Peyer's patch (tissue), 4 donors: ENCODE results near the gene GUCY2D. TPM values are rescaled to one million over a fixed set of nuclear protein-coding genes. Genes with fewer than 3 reads are reported as not detected.

Experiments used
- DNase-seq, 3 donors: peaks; one replicate each; pipeline ENCODE4 v3.0.0-alpha.2; 2017 to 2019
- H3K27ac ChIP-seq, 4 donors: fragments of 200-600 bp; sonication (generic); one replicate each; pipeline ENCODE4 v1.5.1; 2016 to 2019
- H3K27me3 ChIP-seq, 2 donors: fragments of 200-600 bp; sonication (generic); one replicate each; pipeline ENCODE4 v1.5.1; 2019
- H3K36me3 ChIP-seq, 3 donors: fragments of 200-600 bp; sonication (generic); one replicate each; pipeline ENCODE4 v1.5.1; 2016 to 2019
- H3K4me1 ChIP-seq, 4 donors: fragments of 200-600 bp; sonication (generic); one replicate each; pipeline ENCODE4 v1.5.1; 2016 to 2019
- H3K4me3 ChIP-seq, 4 donors: fragments of 200-600 bp; sonication (generic); 1 replicate in 3 of 4; 2 replicates in 1 of 4; pipeline ENCODE4 v1.5.1; 2016 to 2019; ENCODE audit warnings: mild to moderate bottlenecking in 1 of 4
- H3K9me3 ChIP-seq, 4 donors: fragments of 200-600 bp; sonication (generic); one replicate each; pipeline ENCODE4 v1.5.1; 2016 to 2019; ENCODE audit warnings: mild to moderate bottlenecking in 1 of 4
- POLR2A ChIP-seq, 2 donors: fragments of 450-650 bp; IDR thresholded peaks; one replicate each; pipeline ENCODE4 v1.5.1; 2017; ENCODE audit warnings: antibody characterized with exemption in 2 of 2, mild to moderate bottlenecking in 2 of 2, moderate library complexity in 2 of 2
- total RNA-seq, 4 donors: library from RNA; depleted of rRNA; stranded (reverse); fragments of >200 nt; gene quantifications; one replicate each; pipeline ENCODE4 v1.1.0, GENCODE V29; 2016
- TF ChIP-seq, protein P1 (sequence below), 6 experiments: fragments of 450-650 bp in 4 of 6; fragments of 200-600 bp in 2 of 6; sonication (generic) in 1 of 6; IDR thresholded peaks; one replicate each; pipeline ENCODE4 v1.5.1; 2017 to 2019; ENCODE audit warnings: antibody characterized with exemption in 6 of 6, mild to moderate bottlenecking in 3 of 6, moderate library complexity in 1 of 6

Gene GUCY2D
- total RNA-seq, 4 donors from 2014 or later: not detected

DNA sequence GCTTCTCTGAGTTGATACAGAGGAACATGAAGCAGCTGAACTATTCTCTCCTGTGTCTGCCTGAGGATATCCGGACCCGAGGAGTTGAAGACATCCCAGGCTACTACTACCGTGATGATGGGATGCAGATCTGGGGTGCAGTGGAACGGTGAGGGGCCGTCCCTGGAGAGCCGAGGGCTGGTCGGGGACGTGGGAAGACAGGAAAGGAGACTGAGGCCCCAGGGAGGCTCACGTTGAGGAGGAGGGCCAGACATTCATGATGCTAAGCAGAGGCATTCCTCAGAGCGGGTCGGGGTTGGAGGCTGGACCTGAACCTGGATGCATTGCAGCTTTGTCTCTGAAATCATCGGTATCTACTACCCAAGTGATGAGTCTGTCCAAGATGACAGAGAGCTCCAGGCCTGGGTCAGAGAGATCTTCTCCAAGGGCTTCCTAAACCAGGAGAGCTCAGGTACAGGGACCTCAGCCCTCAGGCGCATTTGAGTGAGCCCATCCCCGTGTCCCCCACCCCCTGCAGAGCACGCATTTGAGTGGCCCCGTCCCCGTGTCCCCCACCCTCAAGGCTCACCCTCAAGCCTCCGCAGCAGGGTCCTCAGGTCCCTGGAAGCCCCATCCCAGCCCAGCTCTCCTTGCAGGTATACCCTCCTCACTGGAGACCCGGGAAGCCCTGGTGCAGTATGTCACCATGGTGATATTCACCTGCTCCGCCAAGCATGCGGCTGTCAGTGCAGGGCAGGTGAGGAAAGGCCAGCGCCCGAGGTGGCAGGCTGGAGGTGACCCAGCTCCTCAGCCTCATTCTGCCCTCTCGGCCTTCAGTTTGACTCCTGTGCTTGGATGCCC lies 44.7 kb downstream of the GUCY2D start:
- no peak overlapping the region for H3K27ac ChIP-seq

DNA sequence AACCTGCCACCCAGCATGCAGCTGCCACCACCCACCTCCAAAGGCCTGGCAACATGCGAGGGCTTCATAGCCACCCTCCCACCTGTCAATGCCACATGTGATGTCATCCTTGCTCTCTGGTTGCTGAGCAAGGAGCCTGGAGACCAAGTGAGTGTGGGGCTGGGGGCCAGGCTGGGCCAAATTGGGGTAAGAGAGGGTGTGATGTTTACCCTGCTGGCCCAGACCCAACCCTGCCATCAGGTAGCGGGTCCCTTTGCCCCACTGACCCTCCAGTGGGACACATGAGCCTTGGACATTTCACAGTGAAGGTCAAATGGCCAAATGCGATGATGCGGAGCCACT lies 45.3 kb downstream of the GUCY2D start:
- Histone ChIP-seq H3K27me3 (no peaks in the 10 kb centered on the region), H3K4me3 (no peak overlapping the region), H3K36me3 (no peaks in the 10 kb centered on the region), H3K4me1 (no peaks in the 10 kb centered on the region), H3K9me3 (no peaks in the 10 kb centered on the region), H3K27ac (no peak overlapping the region)
- no peak for DNase-seq
- TF ChIP-seq, protein P1, sequence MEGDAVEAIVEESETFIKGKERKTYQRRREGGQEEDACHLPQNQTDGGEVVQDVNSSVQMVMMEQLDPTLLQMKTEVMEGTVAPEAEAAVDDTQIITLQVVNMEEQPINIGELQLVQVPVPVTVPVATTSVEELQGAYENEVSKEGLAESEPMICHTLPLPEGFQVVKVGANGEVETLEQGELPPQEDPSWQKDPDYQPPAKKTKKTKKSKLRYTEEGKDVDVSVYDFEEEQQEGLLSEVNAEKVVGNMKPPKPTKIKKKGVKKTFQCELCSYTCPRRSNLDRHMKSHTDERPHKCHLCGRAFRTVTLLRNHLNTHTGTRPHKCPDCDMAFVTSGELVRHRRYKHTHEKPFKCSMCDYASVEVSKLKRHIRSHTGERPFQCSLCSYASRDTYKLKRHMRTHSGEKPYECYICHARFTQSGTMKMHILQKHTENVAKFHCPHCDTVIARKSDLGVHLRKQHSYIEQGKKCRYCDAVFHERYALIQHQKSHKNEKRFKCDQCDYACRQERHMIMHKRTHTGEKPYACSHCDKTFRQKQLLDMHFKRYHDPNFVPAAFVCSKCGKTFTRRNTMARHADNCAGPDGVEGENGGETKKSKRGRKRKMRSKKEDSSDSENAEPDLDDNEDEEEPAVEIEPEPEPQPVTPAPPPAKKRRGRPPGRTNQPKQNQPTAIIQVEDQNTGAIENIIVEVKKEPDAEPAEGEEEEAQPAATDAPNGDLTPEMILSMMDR (IDR thresholded peaks at IDR 0.05): no peak
- TF ChIP-seq POLR2A (IDR thresholded peaks at IDR 0.05): no peak

More for the DNA sequence above, 44.7 kb downstream of the GUCY2D start:
- Histone ChIP-seq H3K4me3 (no peak overlapping the region), H3K36me3 (no peaks in the 10 kb centered on the region), H3K27me3 (no peaks in the 10 kb centered on the region), H3K4me1 (no peaks in the 10 kb centered on the region), H3K9me3 (no peaks in the 10 kb centered on the region)
- no peak for TF ChIP-seq POLR2A (IDR thresholded peaks at IDR 0.05)
- DNase-seq: no peak

DNA sequence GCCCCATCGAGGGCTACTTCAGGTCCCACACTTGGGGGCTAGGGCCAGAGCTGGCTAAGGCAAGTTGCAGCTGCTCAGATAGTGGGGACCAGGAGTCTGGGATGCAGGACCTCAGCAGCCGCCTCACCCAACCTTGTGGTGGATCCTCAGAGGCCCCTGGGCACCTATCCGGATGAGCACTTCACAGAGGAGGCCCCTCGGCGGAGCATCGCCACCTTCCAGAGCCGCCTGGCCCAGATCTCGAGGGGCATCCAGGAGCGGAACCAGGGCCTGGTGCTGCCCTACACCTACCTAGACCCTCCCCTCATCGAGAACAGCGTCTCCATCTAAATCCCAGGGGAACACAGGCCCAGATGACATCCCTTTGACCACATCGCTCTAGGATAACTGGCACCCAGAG lies 45.8 kb downstream of the GUCY2D start:
- Histone ChIP-seq H3K27ac (no peak overlapping the region), H3K4me1 (no peaks in the 10 kb centered on the region), H3K27me3 (no peaks in the 10 kb centered on the region), H3K36me3 (no peaks in the 10 kb centered on the region), H3K9me3 (no peaks in the 10 kb centered on the region), H3K4me3 (no peak overlapping the region)
- DNase-seq: no peak
- TF ChIP-seq, protein P1 (IDR thresholded peaks at IDR 0.05): no peak
- no peak for TF ChIP-seq POLR2A (IDR thresholded peaks at IDR 0.05)

DNA sequence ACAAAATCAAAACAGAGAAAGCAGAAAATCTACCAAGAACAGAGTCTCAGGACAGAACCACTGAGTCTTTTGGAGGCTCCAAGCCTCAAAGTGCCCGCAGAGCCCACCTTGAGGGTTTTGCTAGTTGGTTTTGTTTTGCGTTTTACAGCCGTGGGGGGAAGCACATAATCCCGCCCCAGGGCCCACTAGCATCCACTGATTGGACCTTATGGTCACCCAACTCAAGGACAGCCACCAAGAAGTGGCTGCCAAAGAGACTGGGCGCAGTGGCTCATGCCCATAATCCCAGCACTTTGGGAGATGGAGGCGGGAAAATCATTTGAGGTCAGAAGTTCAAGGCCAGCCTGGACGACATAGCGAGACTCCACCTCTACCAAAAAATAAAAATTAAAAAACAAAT lies 46.3 kb downstream of the GUCY2D start:
- no peaks in the 10 kb centered on the region for H3K27me3 ChIP-seq
- no peaks in the 10 kb centered on the region for H3K4me1 ChIP-seq
- H3K36me3 ChIP-seq: no peaks in the 10 kb centered on the region
- no peak for TF ChIP-seq POLR2A (IDR thresholded peaks at IDR 0.05)
- TF ChIP-seq, protein P1 (IDR thresholded peaks at IDR 0.05): no peak
- H3K9me3 ChIP-seq: no peaks in the 10 kb centered on the region
- no peak overlapping the region for H3K27ac ChIP-seq
- no peak overlapping the region for H3K4me3 ChIP-seq
- no peak for DNase-seq

DNA sequence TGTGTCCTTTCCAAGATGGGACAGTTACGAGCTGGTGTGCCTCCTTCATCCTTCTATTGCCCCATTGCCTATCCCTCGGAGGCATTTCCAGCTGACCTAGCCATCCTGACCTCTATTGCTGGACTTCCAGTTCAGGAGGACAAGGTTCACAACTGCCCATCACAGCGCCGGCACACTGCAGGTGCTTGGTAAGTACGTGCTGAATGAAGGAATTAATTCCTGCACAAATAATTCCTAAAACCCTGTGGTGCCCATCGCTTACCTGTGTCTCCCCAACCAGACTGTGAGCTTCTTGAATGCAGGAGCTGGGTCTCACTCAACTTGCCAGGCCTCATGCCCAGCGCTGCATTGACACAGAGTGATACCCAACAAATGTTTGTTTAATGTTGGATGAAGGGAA lies 49.4 kb downstream of the GUCY2D start:
- Histone ChIP-seq H3K4me3 (no peak overlapping the region), H3K4me1 (peaks cover 0 to 8% (median 2%) of the 10 kb centered on the region in 4 donors), H3K36me3 (no peaks in the 10 kb centered on the region), H3K27me3 (no peaks in the 10 kb centered on the region), H3K27ac (no peak overlapping the region), H3K9me3 (no peaks in the 10 kb centered on the region)
- no peak for DNase-seq
- no peak for TF ChIP-seq POLR2A (IDR thresholded peaks at IDR 0.05)
- TF ChIP-seq, protein P1 (IDR thresholded peaks at IDR 0.05): no peak
